Activated naive CD4-positive, alpha-beta T cell treated with anti-CD3 and anti-CD28 coated beads for 36 hours (primary cell): ENCODE data around the gene RTRAF. TPM values are rescaled to one million over a fixed set of nuclear protein-coding genes. Genes with fewer than 3 reads are reported as not detected.

Experiments used
- CTCF ChIA-PET: fragments of 350-600 bp; sonication (Branson Sonifier 250); formaldehyde crosslinking; loops from one replicate; lab custom pipeline; 2021; ENCODE audit warnings: antibody characterized with exemption; lab: Charles Lee
- DNase-seq: peaks from one replicate; pipeline ENCODE4 v3.0.0-alpha.2; 2020
- H3K27ac Mint-ChIP-seq: one replicate; pipeline ENCODE4 v1.8.0; 2021; ENCODE audit warnings: mild to moderate bottlenecking, mixed read lengths
- H3K27me3 Mint-ChIP-seq: one replicate; pipeline ENCODE4 v1.8.0; 2021; ENCODE audit warnings: low read depth, mixed read lengths
- H3K36me3 Mint-ChIP-seq: one replicate; pipeline ENCODE4 v1.8.0; 2021; ENCODE audit warnings: low read depth, mixed read lengths
- H3K4me1 Mint-ChIP-seq: one replicate; pipeline ENCODE4 v1.8.0; 2021; ENCODE audit warnings: low read depth, mixed read lengths
- H3K4me3 Mint-ChIP-seq: one replicate; pipeline ENCODE4 v1.8.0; 2021; ENCODE audit warnings: mild to moderate bottlenecking, moderate library complexity, mixed read lengths
- H3K9me3 Mint-ChIP-seq: one replicate; pipeline ENCODE4 v1.8.0; 2021; ENCODE audit warnings: mixed read lengths
- intact Hi-C: fragments of 100-400 bp; cut with micrococcal nuclease; formaldehyde crosslinking; loops from one replicate; pipeline ENCODE4 v1.15.1; 2023
- total RNA-seq, 2 experiments: library from RNA; stranded (reverse); gene quantifications; one replicate each; pipeline ENCODE4 v1.2.3, GENCODE V29; 2021

The RTRAF gene
- total RNA-seq, 2 experiments from 2014 or later, result 255 to 275 TPM

- intact Hi-C loops, result no loop called here
- DNase-seq, result no peak
- peaks cover 12% of the 10 kb centered on the region for H3K27me3 Mint-ChIP-seq
- CTCF ChIA-PET, result no interaction called here
- no peaks in the 10 kb centered on the region for H3K9me3 Mint-ChIP-seq
- H3K4me3 Mint-ChIP-seq, result no peak overlapping the region
- H3K36me3 Mint-ChIP-seq, result no peaks in the 10 kb centered on the region
- H3K27ac Mint-ChIP-seq, result no peak overlapping the region
- no peaks in the 10 kb centered on the region for H3K4me1 Mint-ChIP-seq
These were observed 65.8 kb downstream of the RTRAF start for GRCh38 chr14:52055167-52055566.

- no peak overlapping the region for H3K4me3 Mint-ChIP-seq
- no peaks in the 10 kb centered on the region for H3K36me3 Mint-ChIP-seq
- peaks cover 22% of the 10 kb centered on the region for H3K27me3 Mint-ChIP-seq
- H3K9me3 Mint-ChIP-seq, result no peaks in the 10 kb centered on the region
- H3K4me1 Mint-ChIP-seq, result no peaks in the 10 kb centered on the region
- no peak for DNase-seq
- CTCF ChIA-PET, result interaction anchor here (0.9 kb wide), 1 partner anchor 15 kb away, joined by 3 read pairs; no protein-coding TSS in a partner anchor
- H3K27ac Mint-ChIP-seq, result no peak overlapping the region
- intact Hi-C loops, result no loop called here
These were observed 69.0 kb downstream of the RTRAF start for GRCh38 chr14:52058341-52058740.

GRCh38 chr14:52059649-52060048, 70.3 kb downstream of the RTRAF start:
- intact Hi-C loops, result no loop called here
- Mint-ChIP-seq H3K36me3 (no peaks in the 10 kb centered on the region), H3K4me1 (no peaks in the 10 kb centered on the region), H3K4me3 (no peak overlapping the region), H3K27me3 (peaks cover 24% of the 10 kb centered on the region), H3K9me3 (no peaks in the 10 kb centered on the region), H3K27ac (no peak overlapping the region)
- DNase-seq, result no peak
- CTCF ChIA-PET, result interaction anchor here (0.6 kb wide), 1 partner anchor 47 kb away, joined by 3 read pairs; no protein-coding TSS in a partner anchor

DNA sequence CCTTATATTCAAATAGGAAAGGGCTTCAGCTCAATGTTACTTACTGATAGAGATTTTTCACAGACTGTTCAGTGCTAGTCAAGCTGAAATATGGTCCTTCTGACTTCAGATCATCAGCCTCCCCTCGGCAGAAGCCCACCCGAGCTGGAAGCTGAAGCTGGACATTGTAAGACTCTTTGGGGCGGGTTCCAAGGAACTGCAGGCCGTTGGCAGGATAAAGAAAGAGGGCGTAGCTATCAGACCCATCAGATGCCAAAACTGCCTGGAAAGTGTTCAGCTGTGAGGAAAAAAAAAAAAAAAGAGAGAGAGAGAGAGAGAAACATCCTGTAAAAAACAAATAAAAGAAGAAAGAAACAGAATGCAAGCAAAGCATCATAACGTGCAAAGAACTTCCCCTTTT, 70.7 kb downstream of the RTRAF start:
- no peak for DNase-seq
- intact Hi-C loops, result no loop called here
- Mint-ChIP-seq H3K4me3 (no peak overlapping the region), H3K27ac (no peak overlapping the region), H3K27me3 (peaks cover 19% of the 10 kb centered on the region), H3K36me3 (no peaks in the 10 kb centered on the region), H3K9me3 (no peaks in the 10 kb centered on the region), H3K4me1 (no peaks in the 10 kb centered on the region)
- CTCF ChIA-PET, result interaction anchor here (0.6 to 0.7 kb wide), 2 partner anchors 44 to 47 kb away, joined by 3 read pairs; no protein-coding TSS in a partner anchor

Other genes with a start within 250 kb of the RTRAF start
- 100 to 1,000 TPM; 176 to 181 TPM for gene GNG2, start 128.9 kb upstream of the RTRAF start, total RNA-seq
- gene NID2, start 79.5 kb downstream of the RTRAF start, total RNA-seq, result not detected